Measurements from ENCODE around the gene AIFM1.

The AIFM1 gene

GRCh38 chrX:130173190-130173895 is 7.7 kb upstream of the AIFM1 start:
- TF ChIP-seq CREB5 (CRISPR knock-in tag; IDR thresholded peaks at IDR 0.05; ENCODE audit: low read depth) = no peak
- TF ChIP-seq ZFP30 (CRISPR knock-in tag; IDR thresholded peaks at IDR 0.05) = no peak
- TF ChIP-seq OSR1 (CRISPR knock-in tag; IDR thresholded peaks at IDR 0.05) = no peak
- TF ChIP-seq RARB (CRISPR knock-in tag; IDR thresholded peaks at IDR 0.05) = no peak
- TF ChIP-seq TSHZ2 (CRISPR knock-in tag; IDR thresholded peaks at IDR 0.05) = no peak
- TF ChIP-seq ARNTL (CRISPR knock-in tag; IDR thresholded peaks at IDR 0.05; ENCODE audit: borderline replicate concordance, low read depth) = no peak
- TF ChIP-seq ZNF70 (CRISPR knock-in tag; IDR thresholded peaks at IDR 0.05) = no peak
- no peak for TF ChIP-seq SNAI2 (CRISPR knock-in tag; IDR thresholded peaks at IDR 0.05)
- TF ChIP-seq ISL1 (CRISPR knock-in tag; IDR thresholded peaks at IDR 0.05) = no peak
- no peak for TF ChIP-seq TOX (CRISPR knock-in tag; IDR thresholded peaks at IDR 0.05; ENCODE audit: borderline replicate concordance)
- no peak for TF ChIP-seq ZC3H10 (CRISPR knock-in tag; IDR thresholded peaks at IDR 0.05)
- TF ChIP-seq TCF4 (CRISPR knock-in tag; IDR thresholded peaks at IDR 0.05; ENCODE audit: borderline replicate concordance) = no peak
- ATAC-seq = no peak

- TF ChIP-seq CSDC2 (CRISPR knock-in tag; IDR thresholded peaks at IDR 0.05) = no peak
- TF ChIP-seq ZNF70 (CRISPR knock-in tag; IDR thresholded peaks at IDR 0.05) = peak; percentile 92
- no peak for TF ChIP-seq PATZ1 (CRISPR knock-in tag; IDR thresholded peaks at IDR 0.05; ENCODE audit: borderline replicate concordance)
- no peak for ATAC-seq
Measured at GRCh38 chrX:130172127-130172845, 6.6 kb upstream of the AIFM1 start.

GRCh38 chrX:130171446-130172126 is 5.9 kb upstream of the AIFM1 start, which contains the start of gene RAB33A:
Gene RAB33A (plus strand): TSS chrX:130171962. CDS start chrX:130172063, 101 bp downstream.
- ATAC-seq = peak; percentile 68
- TF ChIP-seq ZNF565 (CRISPR knock-in tag; conservative IDR thresholded peaks at IDR 0.05; ENCODE audit: low read depth) (no peak), CSDC2 (CRISPR knock-in tag; IDR thresholded peaks at IDR 0.05) (no peak), PPARA (CRISPR knock-in tag; IDR thresholded peaks at IDR 0.05; ENCODE audit: borderline replicate concordance) (no peak), ZNF70 (CRISPR knock-in tag; IDR thresholded peaks at IDR 0.05) (no peak), TCF4 (CRISPR knock-in tag; IDR thresholded peaks at IDR 0.05; ENCODE audit: borderline replicate concordance) (no peak), RARB (CRISPR knock-in tag; IDR thresholded peaks at IDR 0.05) (no peak), GLIS3 (CRISPR knock-in tag; IDR thresholded peaks at IDR 0.05) (no peak), POU6F1 (CRISPR knock-in tag; IDR thresholded peaks at IDR 0.05; ENCODE audit: borderline replicate concordance, low read depth) (no peak)
